LNCAP (cell line): ENCODE data around the gene CCDC186.

Source experiments
- CTCF ChIP-seq: fragments of 450-650 bp; IDR thresholded peaks from 2 replicates; pipeline ENCODE4 v1.5.1; 2017; ENCODE audit warnings: mild to moderate bottlenecking

The CCDC186 gene

GRCh38 chr10:114166043-114166442, 8.0 kb downstream of the CCDC186 start:
- no peak for TF ChIP-seq CTCF

GRCh38 chr10:114163062-114163461, 10.9 kb downstream of the CCDC186 start:
- no peak for TF ChIP-seq CTCF

GRCh38 chr10:114157912-114158311, 16.1 kb downstream of the CCDC186 start:
- no peak for TF ChIP-seq CTCF

GRCh38 chr10:114151892-114152291, 22.1 kb downstream of the CCDC186 start:
- TF ChIP-seq CTCF = no peak

- TF ChIP-seq CTCF = no peak
Measured at GRCh38 chr10:114151486-114151885, 22.5 kb downstream of the CCDC186 start.

- TF ChIP-seq CTCF = no peak
Measured at GRCh38 chr10:114143160-114143559, 30.8 kb downstream of the CCDC186 start.

- TF ChIP-seq CTCF = no peak
Measured at GRCh38 chr10:114142018-114142417, 32.0 kb downstream of the CCDC186 start.

GRCh38 chr10:114140036-114140435, 34.0 kb downstream of the CCDC186 start:
- TF ChIP-seq CTCF = no peak
